ENCODE data around the gene UNK. TPM values are rescaled to one million over a fixed set of nuclear protein-coding genes. Genes with fewer than 3 reads are reported as not detected.

Gene UNK
- total and polyA plus RNA-seq, 2 of the 13 experiments (the other 11 are each of a cell fraction or from before 2014, with no cell fraction given): 31.6 to 33.0 TPM

- peak; percentile 30; the same call in 1 of the 2 replicates for TF ChIP-seq MTA1 (CRISPR knock-in tag; IDR thresholded peaks at IDR 0.05; ENCODE audit: borderline replicate concordance)
- TF ChIP-seq ZNF547 (CRISPR knock-in tag; IDR thresholded peaks at IDR 0.05): peak; percentile 22; the same call in 1 of the 2 replicates
- no peak for TF ChIP-seq XBP1 (CRISPR knock-in tag; IDR thresholded peaks at IDR 0.05)
- TF ChIP-seq SAFB2 (CRISPR knock-in tag; IDR thresholded peaks at IDR 0.05; ENCODE audit: borderline replicate concordance, low read depth): no peak; the same call in 1 of the 2 replicates
- no peak for TF ChIP-seq ZNF251 (CRISPR knock-in tag; IDR thresholded peaks at IDR 0.05)
- peak; percentile 94 for TF ChIP-seq ZNF501 (CRISPR knock-in tag; IDR thresholded peaks at IDR 0.05)
- no peak for TF ChIP-seq ETV6 (CRISPR knock-in tag; conservative IDR thresholded peaks at IDR 0.05)
- TF ChIP-seq ZNF253 (CRISPR knock-in tag; IDR thresholded peaks at IDR 0.05; ENCODE audit: borderline replicate concordance): no peak
- no peak for TF ChIP-seq ZNF784 (CRISPR knock-in tag; IDR thresholded peaks at IDR 0.05; ENCODE audit: borderline replicate concordance)
- TF ChIP-seq RELA (CRISPR knock-in tag; IDR thresholded peaks at IDR 0.05): no peak
- peak; percentile 15; the same call in 1 of the 2 replicates for TF ChIP-seq NAIF1 (CRISPR knock-in tag; IDR thresholded peaks at IDR 0.05; ENCODE audit: borderline replicate concordance)
- TF ChIP-seq ZSCAN12 (CRISPR knock-in tag; IDR thresholded peaks at IDR 0.05): peak; percentile 35; the same call in 1 of the 2 replicates
- TF ChIP-seq PAXIP1 (CRISPR knock-in tag; conservative IDR thresholded peaks at IDR 0.05): peak; percentile 57
- TF ChIP-seq MEF2D (CRISPR knock-in tag; IDR thresholded peaks at IDR 0.05): no peak
- TF ChIP-seq BATF2 (CRISPR knock-in tag; IDR thresholded peaks at IDR 0.05): no peak
- TF ChIP-seq PRMT3 (CRISPR knock-in tag; IDR thresholded peaks at IDR 0.05; ENCODE audit: borderline replicate concordance, low read depth): no peak
- TF ChIP-seq RNF2 (conservative IDR thresholded peaks at IDR 0.05; ENCODE audit: low read depth): no peak
- TF ChIP-seq CCAR2 (optimal IDR thresholded peaks at IDR 0.05; ENCODE audit: low read depth, low read length): no peak
- peak; percentile 61 for TF ChIP-seq ZNF350 (CRISPR knock-in tag; IDR thresholded peaks at IDR 0.05; ENCODE audit: borderline replicate concordance, low read depth)
- no peak for TF ChIP-seq ZNF367 (CRISPR knock-in tag; IDR thresholded peaks at IDR 0.05; ENCODE audit: borderline replicate concordance)
- TF ChIP-seq ZNF383 (CRISPR knock-in tag; IDR thresholded peaks at IDR 0.05; ENCODE audit: borderline replicate concordance): no peak
- no peak for TF ChIP-seq HMG20B (CRISPR knock-in tag; conservative IDR thresholded peaks at IDR 0.05)
- TF ChIP-seq ZNF484 (CRISPR knock-in tag; IDR thresholded peaks at IDR 0.05; ENCODE audit: borderline replicate concordance, low read depth): no peak
- no peak for TF ChIP-seq ZBTB3 (CRISPR knock-in tag; IDR thresholded peaks at IDR 0.05; ENCODE audit: borderline replicate concordance, low read depth)
These were observed 20.2 kb upstream of the UNK start (continued) for GRCh38 chr17:75764417-75764710.

All from HepG2 (cell line).